ENCODE results near the gene DNAJC7. TPM values are rescaled to one million over a fixed set of nuclear protein-coding genes. Genes with fewer than 3 reads are reported as not detected.
"Not testable (repeated sequence)": the region's sequence is repeated elsewhere in the genome, so short reads cannot be mapped to it uniquely, and the experiment has no call there.

DNAJC7 gene
- total RNA-seq, 1 donor from 2014 or later = 74.8 TPM

- DNase-seq = no peak
These were observed 68.3 kb downstream of the DNAJC7 start for GRCh38 chr17:41948762-41949460.

GRCh38 chr17:41944943-41945342, 72.3 kb downstream of the DNAJC7 start:
- no peak for DNase-seq

- DNase-seq = no peak
These were observed 73.7 kb downstream of the DNAJC7 start for GRCh38 chr17:41943492-41943891.

- DNase-seq = no peak
These were observed 74.4 kb downstream of the DNAJC7 start for GRCh38 chr17:41942626-41943373.

- no peak for DNase-seq
These were observed 76.1 kb downstream of the DNAJC7 start for GRCh38 chr17:41941168-41941567.

GRCh38 chr17:41939693-41940090, 77.5 kb downstream of the DNAJC7 start:
- no peak for DNase-seq

GRCh38 chr17:41939044-41939692, 78.1 kb downstream of the DNAJC7 start:
- DNase-seq = no peak

GRCh38 chr17:41937970-41938954, 79.0 kb downstream of the DNAJC7 start:
- no peak for DNase-seq

GRCh38 chr17:41935641-41936040, 81.6 kb downstream of the DNAJC7 start:
- no peak for DNase-seq

GRCh38 chr17:41932816-41933389, 84.3 kb downstream of the DNAJC7 start:
- DNase-seq = no peak

- DNase-seq = not testable (repeated sequence)
These were observed 85.5 kb downstream of the DNAJC7 start for GRCh38 chr17:41931715-41932114.

GRCh38 chr17:41930833-41931156, 86.4 kb downstream of the DNAJC7 start:
- DNase-seq = not testable (repeated sequence)

- peak; percentile 97 for DNase-seq
These were observed 87.0 kb downstream of the DNAJC7 start, which contains the start of gene ODAD4 for GRCh38 chr17:41930009-41930832. ODAD4 (plus strand) TSS chr17:41930617; CDS start chr17:41930724, 107 bp downstream.

- no peak for DNase-seq
These were observed 88.5 kb downstream of the DNAJC7 start for GRCh38 chr17:41928693-41929251.

Other genes starting within 250 kb of the DNAJC7 start
- gene JUP, start 230.7 kb downstream of the DNAJC7 start, total RNA-seq = 163 TPM
- 27.9 TPM for gene P3H4, start 205.5 kb downstream of the DNAJC7 start, total RNA-seq
- gene FKBP10, start 204.4 kb downstream of the DNAJC7 start, total RNA-seq = 97.2 TPM
- 43.6 TPM for gene NT5C3B, start 181.2 kb downstream of the DNAJC7 start, total RNA-seq
- gene KLHL10, start 179.6 kb downstream of the DNAJC7 start, total RNA-seq = 0.20 TPM
- gene KLHL11, start 152.0 kb downstream of the DNAJC7 start, total RNA-seq = 25.8 TPM
- gene ACLY, start 98.5 kb downstream of the DNAJC7 start, total RNA-seq = 106 TPM
- 0.89 TPM for gene ODAD4, start 86.8 kb downstream of the DNAJC7 start, total RNA-seq
- gene CNP, start 50.6 kb downstream of the DNAJC7 start, total RNA-seq = 34.0 TPM
- 21.5 TPM for gene NKIRAS2, start 2.7 kb upstream of the DNAJC7 start, total RNA-seq
- 1.8 TPM for gene C17orf113, start 33.2 kb upstream of the DNAJC7 start, total RNA-seq
- 1.3 TPM for gene ZNF385C, start 81.0 kb upstream of the DNAJC7 start, total RNA-seq
- 5.4 TPM for gene DHX58, start 95.3 kb upstream of the DNAJC7 start, total RNA-seq
- 19.2 TPM for gene KAT2A, start 103.9 kb upstream of the DNAJC7 start, total RNA-seq
- not detected for gene HSPB9, start 105.4 kb upstream of the DNAJC7 start, total RNA-seq
- 38.8 TPM for gene RAB5C, start 137.6 kb upstream of the DNAJC7 start, total RNA-seq
- gene KCNH4, start 163.7 kb upstream of the DNAJC7 start, total RNA-seq = not detected
- not detected for gene HCRT, start 168.0 kb upstream of the DNAJC7 start, total RNA-seq
- gene GHDC, start 177.1 kb upstream of the DNAJC7 start, total RNA-seq = 5.4 TPM